ENCODE measurements around the gene SRGAP2B. TPM values are rescaled to one million over a fixed set of nuclear protein-coding genes. Genes with fewer than 3 reads are reported as not detected.
"Not testable (repeated sequence)": the region's sequence is repeated elsewhere in the genome, so short reads cannot be mapped to it uniquely, and the experiment has no call there.

SRGAP2B gene
- total and polyA plus RNA-seq, 2 experiments from 2014 or later, result 8.9 to 20.1 TPM

GRCh38 chr1:145114560-145115057 is 19.5 kb upstream of the SRGAP2B start:
- H3K4me3 ChIP-seq; H3K27ac ChIP-seq; H3K27me3 ChIP-seq; H3K36me3 ChIP-seq; H3K4me1 ChIP-seq (ENCODE audit: low read depth); DNase-seq (ENCODE audit: low read depth in 1 of 2, low spot score in 1 of 2); H3K9me3 ChIP-seq (ENCODE audit: low read depth): not testable (repeated sequence)

GRCh38 chr1:145112703-145113102 is 17.6 kb upstream of the SRGAP2B start:
- H3K4me1 ChIP-seq (ENCODE audit: low read depth); H3K36me3 ChIP-seq; H3K4me3 ChIP-seq; H3K27ac ChIP-seq; H3K27me3 ChIP-seq; H3K9me3 ChIP-seq (ENCODE audit: low read depth); DNase-seq (ENCODE audit: low read depth in 1 of 2, low spot score in 1 of 2): not testable (repeated sequence)

DNA sequence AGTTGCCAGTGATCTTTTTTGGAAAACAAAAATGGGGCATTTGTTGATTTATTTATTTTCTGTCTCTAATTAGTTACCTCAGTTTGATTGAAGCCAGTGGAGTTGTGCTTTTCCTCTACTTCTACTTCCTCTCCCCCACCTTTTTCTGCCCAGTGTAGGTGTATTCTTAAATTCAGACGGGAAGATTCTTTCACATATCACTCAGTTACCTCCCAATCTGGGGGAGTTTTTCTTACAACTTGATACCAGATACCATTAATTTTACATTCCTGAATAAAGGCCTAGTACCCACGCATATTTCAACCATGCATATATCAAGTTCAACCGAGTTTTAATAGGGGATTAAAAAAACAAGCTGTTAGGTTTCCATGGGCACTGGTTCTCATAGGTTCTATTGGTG is 16.5 kb upstream of the SRGAP2B start:
- H3K4me3 ChIP-seq; DNase-seq (ENCODE audit: low read depth in 1 of 2, low spot score in 1 of 2); H3K27ac ChIP-seq; H3K36me3 ChIP-seq; H3K9me3 ChIP-seq (ENCODE audit: low read depth); H3K27me3 ChIP-seq; H3K4me1 ChIP-seq (ENCODE audit: low read depth): not testable (repeated sequence)

- not testable (repeated sequence) for DNase-seq (ENCODE audit: low read depth in 1 of 2, low spot score in 1 of 2); H3K9me3 ChIP-seq (ENCODE audit: low read depth); H3K4me1 ChIP-seq (ENCODE audit: low read depth); H3K4me3 ChIP-seq; H3K27me3 ChIP-seq; H3K36me3 ChIP-seq; H3K27ac ChIP-seq
These were observed 8.2 kb upstream of the SRGAP2B start for GRCh38 chr1:145103294-145103693.

GRCh38 chr1:145101725-145102124 is 6.6 kb upstream of the SRGAP2B start:
- H3K9me3 ChIP-seq (ENCODE audit: low read depth); H3K36me3 ChIP-seq; DNase-seq (ENCODE audit: low read depth in 1 of 2, low spot score in 1 of 2); H3K4me1 ChIP-seq (ENCODE audit: low read depth); H3K27ac ChIP-seq; H3K27me3 ChIP-seq; H3K4me3 ChIP-seq: not testable (repeated sequence)

DNA sequence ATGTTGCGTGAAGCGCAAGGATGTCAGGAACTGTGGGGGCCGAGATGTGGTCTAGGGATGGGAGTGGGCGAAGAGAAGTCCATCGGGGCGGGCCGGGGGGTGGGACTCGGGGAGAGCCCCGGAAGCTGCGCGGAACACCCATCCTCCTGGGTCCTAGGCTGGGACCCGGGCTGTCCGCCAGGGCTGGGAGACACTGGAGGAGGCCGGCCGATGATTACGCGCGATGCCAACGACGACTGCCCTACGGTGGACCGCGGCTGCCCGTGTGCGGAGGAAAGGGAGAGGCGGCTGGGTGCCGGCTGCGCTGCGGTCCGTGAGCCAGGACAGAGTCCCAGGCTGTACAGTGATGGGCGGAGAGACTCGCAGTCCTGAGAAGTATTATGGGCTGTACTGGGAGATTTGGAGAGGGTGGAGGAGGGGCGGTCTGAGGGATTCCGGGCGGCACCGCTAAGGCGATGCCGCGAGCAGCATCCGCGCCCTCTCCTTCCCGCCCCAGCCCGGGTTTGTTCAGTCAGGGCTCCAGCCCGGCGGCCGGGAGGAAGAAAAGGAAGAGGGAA is 395 bp downstream of the SRGAP2B start:
- not testable (repeated sequence) for H3K9me3 ChIP-seq (ENCODE audit: low read depth); H3K27me3 ChIP-seq; H3K27ac ChIP-seq; DNase-seq (ENCODE audit: low read depth in 1 of 2, low spot score in 1 of 2); H3K4me1 ChIP-seq (ENCODE audit: low read depth); H3K36me3 ChIP-seq
- H3K4me3 ChIP-seq, result peak overlapping the region; percentile 30

GRCh38 chr1:145093517-145094149 is 1.5 kb downstream of the SRGAP2B start:
- not testable (repeated sequence) for H3K27ac ChIP-seq; H3K9me3 ChIP-seq (ENCODE audit: low read depth); H3K27me3 ChIP-seq; H3K4me1 ChIP-seq (ENCODE audit: low read depth); H3K36me3 ChIP-seq
- DNase-seq (ENCODE audit: low read depth in 1 of 2, low spot score in 1 of 2), result peak; percentile 11 to 16
- H3K4me3 ChIP-seq, result peak overlapping the region; percentile 37

DNA sequence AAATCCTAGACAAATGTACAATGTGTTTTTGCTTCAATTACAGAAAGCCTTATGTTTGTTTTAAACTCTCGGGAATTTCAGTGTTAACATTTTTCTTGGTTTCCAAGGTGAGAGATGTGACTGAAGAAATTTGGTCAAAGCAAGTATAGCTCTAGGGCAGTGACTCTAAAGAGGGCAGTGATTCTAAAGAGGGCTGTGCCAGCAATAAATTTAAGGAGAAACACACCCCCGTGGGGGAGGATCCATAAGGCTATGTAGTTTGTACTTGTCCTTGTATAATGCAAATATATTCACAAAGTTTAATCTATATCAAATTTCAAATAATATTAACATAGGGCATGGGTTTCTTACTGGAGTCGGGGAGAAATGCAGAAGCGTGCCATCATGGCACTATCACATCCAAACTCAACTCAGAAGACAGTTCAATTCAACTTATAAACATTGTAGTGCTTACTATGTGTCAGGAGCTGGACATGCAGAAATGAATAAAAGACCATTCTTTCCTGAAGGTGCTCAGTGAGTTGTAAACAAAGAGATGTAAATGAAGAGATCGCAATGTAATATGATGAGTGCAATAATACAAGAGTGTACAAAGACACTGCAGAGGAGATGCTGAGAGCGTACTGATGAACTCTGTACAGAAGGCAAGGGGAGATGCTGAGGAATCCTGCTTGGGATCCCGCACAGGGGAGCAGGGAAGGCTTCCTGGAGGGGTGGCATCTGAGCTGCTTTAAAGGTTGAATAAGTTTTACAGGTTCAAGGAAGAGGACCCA is 12.5 kb downstream of the SRGAP2B start:
- H3K27me3 ChIP-seq; H3K27ac ChIP-seq; H3K4me3 ChIP-seq; H3K4me1 ChIP-seq (ENCODE audit: low read depth); H3K9me3 ChIP-seq (ENCODE audit: low read depth); DNase-seq (ENCODE audit: low read depth in 1 of 2, low spot score in 1 of 2); H3K36me3 ChIP-seq: not testable (repeated sequence)

DNA sequence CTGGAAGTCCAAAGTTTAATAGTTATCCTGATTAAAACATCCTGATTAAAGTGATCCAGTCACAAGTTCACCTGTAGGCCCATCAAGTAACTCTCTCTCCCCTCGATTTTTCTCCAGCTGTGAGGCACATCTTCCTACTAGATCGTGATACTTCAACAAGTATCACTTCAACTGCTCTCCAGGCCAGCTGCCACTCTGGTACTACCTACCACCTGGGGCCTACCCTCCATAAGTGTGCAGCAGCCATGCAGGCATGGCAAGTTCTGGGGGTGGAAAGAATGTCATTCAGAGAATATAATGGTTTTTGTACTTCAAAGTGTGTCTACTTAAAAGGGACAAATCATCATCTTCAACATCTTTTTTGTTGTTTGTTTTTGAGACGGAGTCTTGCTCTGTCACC is 14.9 kb downstream of the SRGAP2B start:
- H3K4me3 ChIP-seq; H3K9me3 ChIP-seq (ENCODE audit: low read depth); H3K4me1 ChIP-seq (ENCODE audit: low read depth); H3K36me3 ChIP-seq; H3K27me3 ChIP-seq; H3K27ac ChIP-seq; DNase-seq (ENCODE audit: low read depth in 1 of 2, low spot score in 1 of 2): not testable (repeated sequence)

- H3K36me3 ChIP-seq; H3K27ac ChIP-seq; H3K4me3 ChIP-seq; H3K4me1 ChIP-seq (ENCODE audit: low read depth); DNase-seq (ENCODE audit: low read depth in 1 of 2, low spot score in 1 of 2); H3K27me3 ChIP-seq; H3K9me3 ChIP-seq (ENCODE audit: low read depth): not testable (repeated sequence)
These were observed 15.4 kb downstream of the SRGAP2B start for GRCh38 chr1:145079737-145080136.

GRCh38 chr1:145078787-145079370 is 16.2 kb downstream of the SRGAP2B start:
- not testable (repeated sequence) for H3K4me1 ChIP-seq (ENCODE audit: low read depth); H3K4me3 ChIP-seq; H3K27me3 ChIP-seq; H3K27ac ChIP-seq; H3K9me3 ChIP-seq (ENCODE audit: low read depth); H3K36me3 ChIP-seq; DNase-seq (ENCODE audit: low read depth in 1 of 2, low spot score in 1 of 2)

DNA sequence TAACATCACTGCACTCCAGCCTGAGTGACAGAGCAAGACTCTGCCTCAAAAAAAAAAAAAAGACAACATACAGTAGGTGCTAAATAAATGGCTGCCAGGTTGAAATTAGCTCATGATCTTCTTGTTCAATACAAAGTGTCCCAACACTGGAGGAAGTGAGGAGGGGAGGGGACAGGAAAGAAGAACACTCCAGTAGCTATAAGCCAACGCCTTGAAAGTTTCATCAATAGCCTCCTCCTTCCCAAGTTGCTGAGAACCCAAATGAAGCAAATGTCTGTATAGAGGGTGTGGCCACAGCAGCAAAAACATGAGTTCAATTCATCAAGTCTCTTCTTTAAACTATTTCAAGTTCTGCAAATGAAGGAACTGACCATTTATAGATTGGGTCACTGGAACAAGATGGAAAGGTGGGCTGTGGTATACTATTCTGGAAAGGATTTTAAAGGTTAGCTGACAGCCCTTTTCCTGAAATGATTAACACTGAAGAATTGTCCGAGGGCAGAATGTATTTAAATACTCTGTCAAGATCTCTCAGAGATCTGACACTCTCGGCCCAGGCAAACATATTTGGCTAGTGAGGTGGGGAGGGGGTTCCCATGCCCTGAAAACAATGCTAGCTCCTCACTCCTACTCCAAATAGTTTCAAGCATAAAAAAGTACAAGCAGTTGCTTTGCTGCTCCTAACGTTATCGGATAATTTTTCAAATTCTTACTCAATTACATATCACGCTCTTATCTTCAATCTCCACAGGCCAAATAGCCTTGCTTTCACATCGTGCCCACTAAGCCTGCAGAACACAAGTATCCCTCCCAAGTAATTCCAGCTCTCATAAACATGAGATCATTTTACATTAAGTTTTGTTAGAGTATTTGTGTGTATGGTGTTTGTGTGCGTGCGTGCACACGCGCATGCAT is 17.0 kb downstream of the SRGAP2B start:
- not testable (repeated sequence) for H3K9me3 ChIP-seq (ENCODE audit: low read depth); H3K27ac ChIP-seq; DNase-seq (ENCODE audit: low read depth in 1 of 2, low spot score in 1 of 2); H3K4me1 ChIP-seq (ENCODE audit: low read depth); H3K4me3 ChIP-seq; H3K36me3 ChIP-seq; H3K27me3 ChIP-seq

DNA sequence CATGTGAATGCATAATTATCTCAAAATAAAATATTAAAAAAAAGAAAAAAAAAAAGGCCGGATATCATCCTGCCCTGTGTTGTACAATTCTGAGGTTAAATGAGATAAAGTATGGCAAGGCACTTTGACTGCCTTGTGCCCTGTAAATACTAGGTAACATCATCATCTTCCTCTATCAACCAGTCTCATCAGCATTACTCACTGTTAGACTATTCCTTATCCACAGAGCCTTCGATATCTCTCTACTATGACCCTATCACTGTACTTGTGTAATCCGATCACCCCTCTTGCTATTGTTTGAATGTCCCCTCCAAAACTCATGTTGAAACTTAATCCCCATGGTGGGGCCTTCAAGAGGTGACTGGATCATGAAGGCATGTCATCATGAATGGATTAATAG is 18.3 kb downstream of the SRGAP2B start:
- not testable (repeated sequence) for H3K9me3 ChIP-seq (ENCODE audit: low read depth); H3K27ac ChIP-seq; H3K4me3 ChIP-seq; H3K36me3 ChIP-seq; H3K4me1 ChIP-seq (ENCODE audit: low read depth); H3K27me3 ChIP-seq; DNase-seq (ENCODE audit: low read depth in 1 of 2, low spot score in 1 of 2)
